HG02571 (cell line): ENCODE results near the gene GABPB1.

ENCODE experiments used
- ATAC-seq: cut with Tn5 transposase; IDR thresholded peaks from one replicate; pipeline ENCODE4 v1.9.1; 2021; ENCODE audit warnings: mild to moderate bottlenecking, moderate library complexity; ENCODE audit not compliant: unreplicated experiment

The GABPB1 gene

GRCh38 chr15:50247819-50248655, 107.0 kb downstream of the GABPB1 start:
- ATAC-seq, result peak; percentile 92

GRCh38 chr15:50246631-50247030, 108.4 kb downstream of the GABPB1 start:
- ATAC-seq, result no peak

GRCh38 chr15:50244959-50245624, 109.9 kb downstream of the GABPB1 start:
- ATAC-seq, result no peak

- ATAC-seq, result no peak
Measured at GRCh38 chr15:50244153-50244552, 110.8 kb downstream of the GABPB1 start.

- no peak for ATAC-seq
Measured at GRCh38 chr15:50241684-50242450, 113.1 kb downstream of the GABPB1 start.

GRCh38 chr15:50238255-50238654, 116.7 kb downstream of the GABPB1 start:
- ATAC-seq, result no peak

GRCh38 chr15:50236433-50236832, 118.6 kb downstream of the GABPB1 start:
- no peak for ATAC-seq

- ATAC-seq, result no peak
Measured at GRCh38 chr15:50235794-50236193, 119.2 kb downstream of the GABPB1 start.

GRCh38 chr15:50234764-50235163, 120.2 kb downstream of the GABPB1 start:
- ATAC-seq, result no peak

GRCh38 chr15:50233192-50233736, 121.7 kb downstream of the GABPB1 start:
- ATAC-seq, result no peak

GRCh38 chr15:50232791-50233190, 122.2 kb downstream of the GABPB1 start:
- ATAC-seq, result no peak

GRCh38 chr15:50231761-50232160, 123.2 kb downstream of the GABPB1 start:
- ATAC-seq, result no peak

- ATAC-seq, result no peak
Measured at GRCh38 chr15:50229336-50229735, 125.7 kb downstream of the GABPB1 start.

- no peak for ATAC-seq
Measured at GRCh38 chr15:50228866-50229265, 126.1 kb downstream of the GABPB1 start.

- no peak for ATAC-seq
Measured at GRCh38 chr15:50227076-50227475, 127.9 kb downstream of the GABPB1 start.

- no peak for ATAC-seq
Measured at GRCh38 chr15:50225938-50226337, 129.1 kb downstream of the GABPB1 start.
